GM19240 (cell line): Measurements from ENCODE around the gene HS2ST1.
"Not testable (repeated sequence)": the region's sequence is repeated elsewhere in the genome, so short reads cannot be mapped to it uniquely, and the experiment has no call there.

Experiments used
- DNase-seq: peaks from one replicate; pipeline ENCODE4 v3.0.0; 2011; ENCODE audit warnings: low spot score; ENCODE audit not compliant: insufficient read length

HS2ST1 gene

DNA sequence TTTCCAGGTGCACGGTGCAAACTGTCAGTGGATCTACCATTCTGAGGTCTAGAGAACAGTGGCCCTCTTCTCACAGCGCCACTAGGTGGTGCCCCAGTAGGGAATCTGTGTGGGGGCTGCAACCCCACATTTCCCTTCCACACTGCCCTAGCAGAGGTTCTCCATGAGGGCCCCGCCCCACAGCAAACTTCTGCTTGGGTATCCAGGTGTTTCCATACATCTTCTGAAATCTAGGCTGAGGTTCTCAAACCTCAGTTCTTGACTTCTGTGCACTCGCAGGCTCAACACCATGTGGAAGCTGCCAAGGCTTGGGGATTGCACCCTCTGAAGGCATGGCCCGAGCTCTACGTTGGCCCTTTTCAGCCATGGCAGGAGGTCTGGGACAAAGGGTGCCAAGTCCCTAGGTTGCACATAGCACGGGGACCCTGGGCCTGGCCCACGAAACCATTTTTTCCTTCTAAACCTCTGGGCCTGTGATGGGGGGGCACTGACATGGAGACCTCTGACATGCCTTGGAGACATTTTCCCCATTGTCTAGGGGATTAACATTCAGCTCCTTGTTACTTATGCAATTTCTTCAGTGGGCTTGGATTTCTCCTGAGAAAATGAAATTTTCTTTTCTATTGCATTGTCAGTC is 10.0 kb downstream of the HS2ST1 start:
- DNase-seq: no peak

DNA sequence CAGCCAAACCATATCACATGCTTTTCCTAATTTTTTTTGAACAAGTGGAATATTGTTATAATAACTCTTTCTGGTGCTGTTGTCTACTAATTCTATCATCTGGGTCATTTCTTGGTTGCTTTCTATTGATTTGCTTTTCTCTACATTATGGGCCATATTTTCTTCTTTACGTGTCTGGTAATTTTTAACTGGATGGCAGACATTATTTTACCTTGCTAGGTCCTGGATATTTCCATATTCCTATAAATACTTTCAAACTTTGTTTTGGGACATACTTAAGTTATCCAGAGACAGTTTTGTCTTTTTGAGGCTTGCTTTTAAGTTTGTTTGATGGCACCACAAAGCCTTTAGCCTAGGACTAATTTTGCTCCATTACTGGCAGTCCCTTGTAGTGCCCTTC is 11.3 kb downstream of the HS2ST1 start:
- no peak for DNase-seq

DNA sequence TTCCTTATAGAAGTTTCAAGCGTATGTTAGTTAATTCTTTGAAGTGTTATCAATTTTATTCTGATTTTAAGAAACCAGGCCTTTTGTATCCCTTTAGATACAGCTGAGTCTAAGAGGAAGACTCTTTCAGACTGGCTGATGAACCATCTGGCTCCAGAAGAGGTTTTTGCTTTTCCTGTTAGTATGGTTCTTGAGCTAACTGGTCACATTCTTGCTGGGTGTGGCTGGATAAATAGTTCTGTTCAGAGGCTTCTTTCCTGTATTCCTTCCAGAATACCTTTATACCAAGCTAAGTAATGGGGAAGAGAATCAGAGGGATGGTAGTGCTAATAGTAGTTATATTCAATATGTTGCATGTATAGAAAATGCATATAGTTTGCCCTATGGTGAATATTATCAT is 12.4 kb downstream of the HS2ST1 start:
- DNase-seq: no peak

DNA sequence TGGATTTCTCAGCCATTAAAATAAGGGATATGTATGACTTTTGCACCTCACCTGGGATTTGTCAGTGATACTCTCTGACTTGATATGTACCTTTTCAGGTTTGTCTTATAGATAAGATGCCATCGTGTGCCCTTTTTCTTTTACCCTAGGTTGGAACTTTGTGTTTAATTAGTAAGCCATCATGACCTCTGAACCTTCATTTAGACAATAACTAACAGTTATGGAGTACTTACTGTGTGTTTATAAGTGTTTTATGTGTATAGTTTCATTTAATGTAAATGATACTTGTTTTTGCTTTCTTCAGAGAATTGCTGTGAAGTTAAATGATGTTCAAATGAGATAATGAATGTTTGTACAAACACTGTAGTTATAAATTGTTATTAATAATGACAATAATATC is 14.4 kb downstream of the HS2ST1 start:
- DNase-seq: no peak

DNA sequence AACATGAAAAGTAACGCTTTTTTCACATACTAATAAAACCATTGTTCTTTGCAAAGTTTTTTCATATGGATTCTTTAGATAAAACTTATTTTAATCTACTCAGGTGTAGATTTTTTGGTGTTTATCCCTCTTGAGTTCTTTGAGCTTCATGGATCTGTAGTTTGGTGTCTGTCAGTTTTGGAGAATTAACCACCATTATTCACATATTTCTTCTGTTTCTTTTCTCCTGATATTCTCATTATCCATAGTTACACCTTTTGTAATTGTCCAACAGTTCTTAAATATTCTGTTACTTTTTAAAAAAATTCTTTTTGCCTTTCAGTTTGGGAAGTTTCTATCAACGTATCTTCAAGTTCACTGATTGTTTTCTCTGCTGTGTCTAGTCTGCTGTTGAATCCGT is 18.6 kb downstream of the HS2ST1 start:
- no peak for DNase-seq

DNA sequence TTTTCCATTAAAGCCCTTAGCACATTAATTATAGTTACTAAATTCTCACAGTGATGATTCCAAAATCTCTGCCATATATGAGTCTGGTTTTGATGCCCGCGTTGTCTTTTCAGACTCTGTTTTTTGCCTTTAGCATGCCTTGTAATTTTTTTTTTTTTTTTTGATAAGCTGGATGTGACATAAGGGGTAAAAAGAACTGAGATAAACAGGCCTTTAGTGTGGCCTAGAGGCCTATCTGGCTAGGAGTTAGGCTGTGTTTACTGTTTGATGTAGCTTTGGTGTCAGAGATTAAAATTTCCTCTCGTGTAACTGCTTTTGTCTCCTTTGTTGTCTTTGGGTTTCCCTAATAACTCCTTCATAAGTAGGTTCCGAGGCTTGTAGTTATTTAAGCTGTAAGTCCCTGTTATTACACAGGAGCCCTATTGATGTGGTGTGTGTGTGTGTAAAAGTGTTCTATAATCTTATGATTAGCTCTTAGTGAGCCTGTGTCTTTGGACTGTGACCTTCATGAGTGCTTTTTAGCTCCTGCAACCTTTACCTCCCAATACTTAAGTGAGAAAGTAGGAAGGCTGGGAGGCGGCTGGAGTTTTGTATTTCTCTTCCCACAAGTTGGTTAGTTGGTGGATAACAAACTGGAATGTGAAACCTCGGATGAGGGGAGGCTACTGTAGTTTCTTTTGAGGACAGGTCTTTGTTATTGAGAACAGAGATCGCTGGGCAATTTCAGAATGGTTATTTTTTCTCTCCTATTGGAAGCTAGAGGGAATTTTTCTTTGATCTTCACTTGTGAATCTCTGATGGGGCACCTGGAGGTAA is 19.3 kb downstream of the HS2ST1 start:
- DNase-seq: no peak

DNA sequence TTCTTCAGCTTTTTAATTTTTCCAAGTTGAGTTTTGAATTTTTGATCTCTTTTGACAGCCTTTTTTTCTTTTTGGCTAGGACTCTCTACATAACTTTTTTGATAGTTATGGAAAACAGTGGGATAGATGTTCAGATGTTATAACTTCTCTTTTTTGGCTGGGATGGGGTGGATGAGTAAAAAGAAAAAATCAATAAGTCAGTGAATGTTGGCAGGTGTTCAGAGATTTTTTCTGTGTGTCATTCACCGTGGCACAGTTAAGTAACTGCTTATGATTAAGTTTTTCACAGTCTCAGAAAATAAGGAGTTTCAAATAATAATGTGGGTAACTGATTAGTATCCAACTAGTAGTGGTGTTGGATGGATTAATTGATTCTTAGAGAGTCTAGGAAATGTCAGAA is 24.0 kb downstream of the HS2ST1 start:
- DNase-seq: no peak

DNA sequence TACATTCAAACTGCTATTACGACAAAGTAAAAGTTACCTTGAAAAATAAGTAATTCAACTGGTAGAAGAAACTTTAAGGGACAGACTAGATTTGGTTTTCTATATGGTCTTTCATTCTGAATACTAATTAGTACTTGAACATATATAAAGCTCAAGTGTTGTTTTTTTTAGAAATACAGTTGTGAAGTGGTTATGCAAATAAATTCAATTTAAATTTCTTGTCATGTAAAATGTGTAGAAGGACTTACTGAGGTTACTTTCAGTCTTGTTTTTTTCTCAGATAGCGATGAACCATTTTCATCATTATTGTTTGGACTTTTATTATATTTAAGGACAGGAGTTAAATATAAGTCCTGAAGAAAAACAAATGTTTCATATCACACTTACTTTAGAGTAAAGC is 24.4 kb downstream of the HS2ST1 start:
- no peak for DNase-seq

DNA sequence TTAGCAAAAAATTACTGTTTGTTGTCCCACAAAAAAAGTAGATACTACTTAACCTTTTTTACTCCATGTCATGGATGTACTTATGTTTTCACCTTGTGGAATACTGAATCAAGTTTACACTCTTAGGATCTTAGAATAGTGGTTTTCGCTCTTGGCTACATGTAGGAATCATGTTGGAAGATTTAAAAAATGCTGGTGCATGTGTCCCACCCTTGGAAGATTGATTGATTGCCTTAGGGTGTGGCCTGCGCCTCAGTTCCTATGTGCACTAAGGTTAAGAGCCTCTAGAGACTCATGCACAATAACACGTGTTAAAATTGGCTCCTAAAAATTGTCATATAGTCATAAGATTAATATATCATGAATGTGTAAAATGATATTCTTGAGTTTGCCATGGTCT is 25.0 kb downstream of the HS2ST1 start:
- no peak for DNase-seq

DNA sequence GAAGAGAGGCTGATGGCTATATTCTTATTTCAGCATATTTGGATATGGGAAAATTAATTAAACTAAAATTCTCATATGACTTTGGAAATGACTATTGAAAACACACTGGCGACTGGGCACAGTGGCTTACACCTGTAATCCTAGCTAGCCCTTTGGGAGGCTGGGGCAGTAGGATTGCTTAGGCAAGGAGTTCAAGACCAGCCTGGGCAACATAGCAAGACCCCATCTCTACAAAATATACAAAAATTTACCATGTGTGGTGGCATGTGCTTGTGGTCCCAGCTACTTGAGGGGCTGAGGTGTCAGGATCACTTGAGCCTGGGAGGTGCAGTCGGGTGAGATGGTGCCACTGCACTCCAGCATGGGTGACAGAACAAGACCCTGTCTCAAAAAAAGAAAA is 26.2 kb downstream of the HS2ST1 start:
- DNase-seq: no peak

DNA sequence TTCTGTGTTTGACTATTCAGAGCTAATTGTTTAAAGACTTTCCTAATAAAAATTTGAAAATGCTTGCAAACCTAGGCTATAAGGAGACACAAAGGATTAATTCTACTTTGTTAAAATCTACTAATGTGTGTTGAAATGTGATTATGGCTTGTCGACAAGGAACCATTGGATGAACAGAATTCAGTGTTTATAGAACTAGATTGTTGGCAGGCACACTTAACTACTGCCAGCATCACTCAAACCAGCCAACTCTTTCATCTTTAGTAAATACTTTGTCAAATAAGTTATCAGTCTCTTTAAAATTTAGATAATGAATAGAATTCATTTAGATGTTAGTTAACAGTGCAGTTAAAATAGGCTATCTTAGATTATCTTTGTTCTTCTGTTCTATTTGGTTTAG is 27.6 kb downstream of the HS2ST1 start:
- DNase-seq: no peak

DNA sequence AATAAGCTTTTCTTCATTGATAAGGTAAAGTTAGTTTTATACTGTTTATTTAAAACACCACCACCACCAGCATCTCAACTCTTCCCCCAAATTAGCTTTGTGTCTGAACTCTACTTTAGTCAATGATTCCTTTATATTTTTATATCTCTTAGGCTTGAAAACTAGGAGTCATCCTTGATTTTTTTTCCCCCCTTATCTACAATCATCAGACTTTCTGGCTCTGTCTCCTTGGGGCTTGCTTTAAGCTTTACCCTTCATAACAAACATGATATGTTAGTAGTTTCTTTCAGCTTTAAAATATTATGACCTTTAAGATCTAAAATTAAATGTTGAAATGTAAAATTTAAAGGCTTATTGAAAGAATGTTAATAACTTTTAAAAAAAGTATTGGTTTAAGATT is 28.3 kb downstream of the HS2ST1 start:
- no peak for DNase-seq

DNA sequence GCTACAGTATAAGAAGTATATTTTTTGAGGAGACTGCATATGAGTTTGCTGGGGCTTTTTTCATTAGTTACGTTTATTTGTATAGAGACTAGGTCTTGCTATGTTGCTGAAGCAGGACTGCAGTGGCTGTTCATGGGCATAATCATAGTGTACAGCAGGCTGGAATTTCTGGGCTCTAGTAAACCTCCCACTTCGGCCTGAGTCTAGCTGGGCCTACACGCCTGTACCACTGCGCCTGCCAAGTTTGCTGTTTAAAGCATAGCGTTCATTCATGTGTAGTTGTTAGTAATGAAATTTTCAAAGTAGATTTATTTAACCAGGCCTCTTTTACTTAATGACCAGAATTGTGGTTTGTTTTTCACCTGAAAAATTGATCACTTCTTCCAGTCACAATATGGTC is 33.8 kb downstream of the HS2ST1 start:
- no peak for DNase-seq

DNA sequence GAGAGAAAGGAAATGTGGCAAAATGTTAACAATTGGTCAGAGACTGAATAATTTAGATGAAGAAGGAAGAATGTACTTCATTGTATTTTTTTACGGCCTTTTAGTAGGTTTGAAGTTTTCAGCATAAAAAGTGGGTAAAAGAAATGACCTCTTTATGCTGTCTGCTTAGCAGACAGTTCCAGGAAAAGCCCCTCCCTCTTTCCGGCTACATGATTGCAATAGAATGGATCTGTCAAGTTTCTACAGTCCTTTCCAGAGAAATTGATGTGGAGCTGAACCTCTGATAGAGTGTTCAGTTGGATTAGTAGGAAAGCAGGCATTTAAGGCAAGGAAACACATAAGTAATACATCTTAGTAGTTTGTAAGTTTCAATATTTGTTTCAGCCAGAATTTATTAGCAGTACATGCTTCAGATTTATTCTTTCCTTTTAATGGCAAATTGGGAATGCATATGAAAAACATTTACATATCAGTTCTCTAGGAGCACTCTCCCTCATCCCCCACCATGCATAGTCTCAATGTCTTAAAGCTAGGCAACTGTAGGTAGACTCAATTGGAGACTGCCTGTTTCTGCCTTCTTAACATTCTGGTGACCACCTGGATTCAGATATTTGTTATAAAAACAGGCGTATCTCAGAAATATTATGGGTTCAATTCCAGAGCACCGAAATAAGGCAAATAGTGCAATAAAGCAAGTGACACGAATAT is 36.4 kb downstream of the HS2ST1 start:
- no peak for DNase-seq

DNA sequence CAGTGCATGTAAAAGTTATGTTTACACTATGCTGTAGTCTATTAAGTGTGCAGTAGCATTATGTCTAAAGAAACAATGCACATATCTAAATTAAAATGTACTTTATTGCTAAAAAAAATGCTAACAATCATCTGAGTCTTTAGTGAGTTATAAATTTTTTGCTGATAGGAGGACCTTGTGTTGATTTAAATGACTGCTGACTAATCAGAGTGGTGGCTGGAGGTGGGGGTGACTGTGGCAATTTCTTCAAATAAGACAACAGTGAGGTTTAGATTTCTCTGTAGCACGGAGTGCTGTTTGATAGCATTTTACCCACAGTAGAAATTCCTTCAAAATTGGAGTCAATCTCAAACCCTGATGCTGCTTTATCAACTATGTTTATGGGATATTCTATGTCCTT is 37.0 kb downstream of the HS2ST1 start:
- no peak for DNase-seq

DNA sequence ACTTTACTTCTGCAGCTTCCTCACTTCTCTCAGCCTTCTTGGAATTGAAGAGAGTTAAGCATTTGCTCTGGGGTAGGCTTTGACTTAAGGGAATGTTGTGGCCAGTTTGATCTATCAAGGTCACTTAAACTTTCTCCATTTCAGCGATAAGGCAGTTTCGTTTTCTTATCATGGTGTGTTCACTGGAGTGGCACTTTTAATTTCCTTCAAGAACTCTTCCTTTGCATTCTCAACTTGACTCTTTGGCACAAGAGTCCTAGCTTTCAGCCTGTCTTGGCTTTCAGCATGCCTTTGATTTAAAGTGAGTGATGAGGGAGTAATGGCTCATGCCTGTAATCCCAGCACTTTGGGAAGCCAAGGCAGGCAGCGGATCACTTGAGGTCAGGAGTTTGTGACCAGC is 38.7 kb downstream of the HS2ST1 start:
- DNase-seq: no peak

DNA sequence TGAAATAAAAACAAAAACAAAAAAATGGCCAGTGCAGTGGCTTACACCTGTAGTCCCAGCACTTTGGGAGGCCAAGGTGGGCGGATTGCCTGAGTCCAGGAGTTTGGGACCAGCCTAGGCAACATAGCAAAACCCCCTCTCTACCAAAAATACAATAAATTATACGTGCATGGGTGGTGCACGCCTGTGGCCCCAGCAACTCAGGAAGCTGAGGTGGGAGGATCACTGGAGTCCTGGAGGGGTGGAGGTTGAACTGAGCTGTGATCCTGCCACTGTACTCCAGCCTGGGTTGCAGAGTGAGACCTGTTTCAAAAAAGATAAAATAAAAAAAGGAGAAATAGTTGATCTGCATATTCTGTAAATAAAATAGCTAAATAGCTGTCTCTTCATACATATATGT is 41.2 kb downstream of the HS2ST1 start:
- no peak for DNase-seq

DNA sequence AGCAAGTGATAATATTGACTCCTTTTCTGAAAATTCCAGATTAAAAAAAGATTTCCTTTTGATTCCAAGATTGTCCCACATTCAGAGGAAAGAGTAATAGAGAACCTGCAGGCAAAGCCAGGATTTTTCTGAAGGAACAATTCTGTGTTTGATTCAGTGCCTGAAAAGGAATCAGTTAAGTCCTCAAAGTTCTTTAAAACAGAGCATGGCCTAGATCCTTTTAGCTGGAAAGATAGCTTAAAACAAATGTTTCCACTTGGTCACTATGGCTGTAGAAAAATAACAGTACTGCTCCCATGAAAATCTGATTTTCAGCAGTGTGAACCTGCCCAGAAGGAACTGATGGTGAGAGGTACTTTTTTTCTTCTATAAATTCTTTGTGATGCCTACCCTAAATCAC is 41.8 kb downstream of the HS2ST1 start:
- DNase-seq: no peak

DNA sequence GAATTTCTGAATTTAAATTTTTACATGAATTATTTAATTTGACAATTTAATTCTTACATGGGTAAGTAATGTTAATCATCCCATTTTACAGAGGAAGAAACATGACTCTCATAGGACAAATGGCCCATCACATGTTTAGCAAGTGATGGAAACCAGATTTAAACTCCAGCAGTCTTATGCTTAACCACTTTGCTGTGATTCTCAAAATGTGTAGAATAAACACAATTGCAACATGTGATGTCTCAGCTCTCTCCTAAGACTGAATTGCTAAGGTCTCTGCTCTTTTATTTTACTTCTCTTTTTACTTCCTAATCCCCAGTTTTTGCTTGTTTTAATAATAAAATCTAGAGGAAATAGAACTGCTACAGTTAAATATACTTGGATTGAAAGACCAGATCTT is 42.8 kb downstream of the HS2ST1 start:
- no peak for DNase-seq

DNA sequence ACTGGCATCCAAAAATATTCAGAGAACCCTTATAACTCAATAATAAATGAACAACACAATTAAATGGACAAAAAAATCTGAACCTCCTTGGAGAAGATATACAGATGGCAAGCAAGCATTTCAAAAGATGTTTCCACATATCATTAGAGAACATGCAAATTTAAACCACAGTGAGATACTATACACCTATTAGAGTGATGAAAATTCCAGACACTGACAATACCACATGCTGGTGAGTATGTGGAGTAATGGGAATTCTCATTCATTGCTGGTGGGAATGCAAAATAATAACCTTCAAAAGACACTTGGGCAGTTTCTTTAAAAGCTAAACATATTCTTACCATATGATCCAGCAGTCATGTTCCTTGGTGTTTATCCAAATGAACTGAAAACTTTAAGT is 46.1 kb downstream of the HS2ST1 start:
- DNase-seq: no peak

DNA sequence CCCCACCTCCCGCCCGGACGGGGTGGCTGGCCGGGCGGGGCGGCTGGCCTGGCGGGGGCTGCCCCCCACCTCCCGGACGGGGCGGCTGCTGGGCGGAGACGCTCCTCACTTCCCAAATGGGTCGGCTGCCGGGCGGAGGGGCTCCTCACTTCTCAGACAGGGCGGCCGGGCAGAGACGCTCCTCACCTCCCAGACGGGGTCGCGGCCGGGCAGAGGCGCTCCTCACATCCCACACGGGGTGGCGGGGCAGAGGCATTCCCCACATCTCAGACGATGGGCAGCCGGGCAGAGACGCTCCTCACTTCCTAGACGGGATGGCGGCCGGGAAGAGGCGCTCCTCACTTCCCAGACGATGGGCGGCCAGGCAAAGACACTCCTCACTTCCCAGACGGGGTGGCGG is 49.4 kb downstream of the HS2ST1 start:
- not testable (repeated sequence) for DNase-seq

DNA sequence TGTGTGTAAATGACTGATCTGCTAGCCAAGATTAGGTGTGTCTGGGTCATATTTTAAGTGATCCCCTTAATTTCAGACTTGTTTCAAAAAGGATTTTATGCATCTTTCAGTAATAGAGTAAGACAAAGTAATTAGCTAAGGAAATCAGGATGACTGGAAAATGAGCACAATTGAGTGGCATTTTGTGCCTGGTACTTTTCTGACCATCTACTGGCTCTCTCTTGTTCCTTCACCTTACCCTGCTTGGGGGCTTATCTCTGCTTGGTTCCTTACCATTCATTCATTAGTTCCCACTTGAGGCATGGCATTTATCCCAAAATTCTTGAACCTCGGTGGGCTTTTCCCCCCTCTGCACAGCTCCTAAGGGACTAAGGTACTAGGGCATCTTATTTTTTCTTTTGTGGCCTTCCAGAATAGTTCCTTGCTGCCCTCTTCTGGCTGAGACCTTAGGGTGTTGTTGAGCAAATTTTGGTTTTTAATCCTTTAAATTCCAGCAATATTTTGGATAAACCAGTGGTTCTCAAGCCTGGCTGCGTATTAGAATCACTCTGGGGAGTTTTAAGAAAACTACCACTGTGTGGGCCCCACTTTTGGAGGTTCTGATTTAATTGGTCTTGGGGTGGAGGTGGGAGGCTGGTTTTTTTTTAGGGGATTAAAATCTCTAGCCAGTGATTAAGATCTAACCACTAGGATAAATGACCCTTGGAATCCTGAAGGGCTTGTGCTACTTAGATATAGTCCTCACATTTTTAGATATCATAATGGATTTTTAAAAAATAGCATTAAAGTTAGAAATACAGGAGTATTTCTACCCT is 50.8 kb downstream of the HS2ST1 start:
- no peak for DNase-seq
